VCaP (cell line): ENCODE data around the gene NCK2.
A peak's percentile ranks its signal among the peaks of the same experiment; 100 is the strongest.

Source experiments
- H3K27ac ChIP-seq: fragments of 450-650 bp; 2 replicates; pipeline ENCODE4 v1.5.1; 2017
- TF ChIP-seq, protein P1 (sequence below): fragments of 450-650 bp; conservative IDR thresholded peaks from 2 replicates; pipeline ENCODE4 v1.5.1; 2017; ENCODE audit warnings: mild to moderate bottlenecking, moderate library complexity

The NCK2 gene

DNA sequence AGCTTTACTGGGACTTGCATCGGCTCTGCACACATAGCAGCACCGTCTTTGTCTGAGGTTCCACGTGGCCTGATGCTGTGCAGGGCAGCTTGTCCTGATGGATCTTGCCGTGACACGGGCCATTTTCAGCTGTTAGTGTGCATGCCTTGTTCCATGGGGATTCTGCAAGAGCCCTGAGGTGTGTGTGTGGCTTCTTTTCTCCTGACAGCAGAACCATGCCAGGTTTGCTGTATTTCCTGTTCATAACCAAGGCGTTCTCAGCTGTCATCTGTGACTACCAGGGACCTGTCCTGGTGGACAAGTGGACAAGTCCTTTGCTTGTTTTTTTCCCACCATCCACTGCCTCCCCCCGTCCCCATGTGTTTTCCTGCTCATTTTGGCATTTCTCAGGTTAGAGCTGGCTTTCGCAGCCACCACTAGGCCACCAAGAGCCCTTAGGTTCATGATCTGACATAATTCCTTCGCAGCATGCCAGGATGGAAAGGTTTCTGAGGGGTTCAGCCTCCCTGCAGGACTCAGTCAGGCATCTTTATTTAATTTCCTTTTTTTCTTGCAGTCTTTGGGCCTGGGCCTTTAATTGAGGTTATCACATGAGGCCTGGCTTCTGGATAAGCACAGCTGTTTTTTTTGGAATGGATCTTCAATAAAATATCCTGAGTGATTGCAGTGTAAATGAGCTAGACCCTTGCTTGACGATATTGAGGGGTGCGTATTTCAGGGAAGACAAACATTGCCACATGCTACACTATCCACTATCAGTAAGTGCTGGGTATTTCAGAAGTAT is 139.4 kb downstream of the NCK2 start:
- TF ChIP-seq, protein P1, sequence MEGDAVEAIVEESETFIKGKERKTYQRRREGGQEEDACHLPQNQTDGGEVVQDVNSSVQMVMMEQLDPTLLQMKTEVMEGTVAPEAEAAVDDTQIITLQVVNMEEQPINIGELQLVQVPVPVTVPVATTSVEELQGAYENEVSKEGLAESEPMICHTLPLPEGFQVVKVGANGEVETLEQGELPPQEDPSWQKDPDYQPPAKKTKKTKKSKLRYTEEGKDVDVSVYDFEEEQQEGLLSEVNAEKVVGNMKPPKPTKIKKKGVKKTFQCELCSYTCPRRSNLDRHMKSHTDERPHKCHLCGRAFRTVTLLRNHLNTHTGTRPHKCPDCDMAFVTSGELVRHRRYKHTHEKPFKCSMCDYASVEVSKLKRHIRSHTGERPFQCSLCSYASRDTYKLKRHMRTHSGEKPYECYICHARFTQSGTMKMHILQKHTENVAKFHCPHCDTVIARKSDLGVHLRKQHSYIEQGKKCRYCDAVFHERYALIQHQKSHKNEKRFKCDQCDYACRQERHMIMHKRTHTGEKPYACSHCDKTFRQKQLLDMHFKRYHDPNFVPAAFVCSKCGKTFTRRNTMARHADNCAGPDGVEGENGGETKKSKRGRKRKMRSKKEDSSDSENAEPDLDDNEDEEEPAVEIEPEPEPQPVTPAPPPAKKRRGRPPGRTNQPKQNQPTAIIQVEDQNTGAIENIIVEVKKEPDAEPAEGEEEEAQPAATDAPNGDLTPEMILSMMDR = no peak
- no peak overlapping the region for H3K27ac ChIP-seq

DNA sequence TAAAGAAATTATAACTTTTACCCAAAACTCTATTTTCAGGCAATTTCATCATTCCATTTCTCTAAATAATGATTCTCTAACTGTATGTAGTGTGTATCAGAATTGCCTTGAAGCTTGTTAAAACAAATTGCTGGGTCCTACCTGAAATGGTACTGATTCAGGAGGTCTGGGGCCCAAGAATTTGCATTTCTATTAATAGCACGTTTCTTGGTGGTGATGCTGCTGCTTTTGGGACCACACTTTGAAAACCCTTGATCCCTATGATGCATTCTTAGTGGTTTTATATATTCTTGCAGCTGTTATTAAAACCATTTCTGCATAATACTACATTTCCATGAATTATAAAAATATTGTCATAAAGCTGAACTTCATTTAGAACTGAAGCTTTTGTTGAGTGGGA is 140.7 kb downstream of the NCK2 start:
- TF ChIP-seq, protein P1 = no peak
- H3K27ac ChIP-seq = peak overlapping the region; percentile 56

DNA sequence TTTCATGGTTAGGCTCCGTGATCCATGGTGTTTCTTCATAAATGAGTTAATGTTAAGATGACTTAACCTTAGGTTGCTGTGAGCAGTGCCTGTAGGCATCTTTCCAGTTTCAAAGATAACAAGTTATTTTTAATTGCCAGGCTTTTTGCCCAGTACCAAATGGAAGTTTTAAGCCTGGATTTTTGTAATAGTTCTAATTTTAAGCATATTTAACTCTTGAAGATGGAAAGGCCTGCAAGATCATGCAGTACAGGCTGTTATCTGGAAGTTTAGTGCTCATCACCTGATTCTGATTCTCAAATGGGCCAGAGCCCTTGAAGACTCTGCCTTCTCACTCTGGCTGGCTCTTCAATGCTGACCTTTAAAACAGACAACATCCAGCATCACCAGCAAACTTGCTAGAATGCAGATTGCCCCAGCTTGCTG is 141.3 kb downstream of the NCK2 start:
- peak overlapping the region; percentile 56 for H3K27ac ChIP-seq
- TF ChIP-seq, protein P1 = no peak

DNA sequence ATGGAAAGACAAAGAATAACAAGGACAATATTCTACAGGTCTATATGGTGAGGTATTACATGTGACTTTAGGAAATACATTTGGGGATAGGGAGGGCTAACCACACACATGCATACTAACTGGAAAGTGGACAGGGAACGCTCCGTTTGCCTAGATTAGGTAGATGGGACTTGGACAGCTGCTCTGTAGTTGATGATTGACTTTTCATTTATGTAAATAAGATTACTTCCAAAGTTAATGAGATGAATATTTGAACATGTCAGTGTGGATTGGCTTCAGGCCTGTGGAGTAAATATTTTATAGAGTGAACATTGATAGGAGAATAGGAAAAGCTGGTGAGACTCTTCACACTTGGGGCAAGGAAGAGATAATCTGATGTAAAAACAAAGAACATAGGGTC is 142.0 kb downstream of the NCK2 start:
- TF ChIP-seq, protein P1 = no peak
- peak overlapping the region; percentile 56 for H3K27ac ChIP-seq

DNA sequence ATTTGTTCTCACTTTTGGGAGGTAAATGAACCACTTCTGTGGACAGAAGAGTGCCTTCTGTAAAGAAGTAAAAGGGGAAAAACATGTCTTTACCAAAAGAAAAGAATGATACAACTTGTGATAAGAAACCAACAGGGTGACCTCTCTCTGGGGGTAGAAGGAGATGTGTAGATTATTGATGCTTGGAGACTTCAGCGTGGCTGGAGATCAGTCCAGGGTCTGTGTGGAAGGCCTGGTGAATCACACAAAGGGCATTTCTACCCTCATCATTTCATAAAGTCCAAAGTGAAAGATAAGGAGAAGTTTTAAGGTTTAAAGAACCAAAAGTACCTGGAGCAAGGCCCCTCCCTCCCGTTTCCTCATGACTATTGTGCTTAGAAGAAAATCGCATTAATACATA is 142.5 kb downstream of the NCK2 start:
- H3K27ac ChIP-seq = peak overlapping the region; percentile 56
- TF ChIP-seq, protein P1 = no peak

- TF ChIP-seq, protein P1 = 0 out of 2 replicates have a peak, but pooled peaks have one; percentile 9
- no peak overlapping the region for H3K27ac ChIP-seq
Observed at GRCh38 chr2:105888625-105889024, 143.9 kb downstream of the NCK2 start.

DNA sequence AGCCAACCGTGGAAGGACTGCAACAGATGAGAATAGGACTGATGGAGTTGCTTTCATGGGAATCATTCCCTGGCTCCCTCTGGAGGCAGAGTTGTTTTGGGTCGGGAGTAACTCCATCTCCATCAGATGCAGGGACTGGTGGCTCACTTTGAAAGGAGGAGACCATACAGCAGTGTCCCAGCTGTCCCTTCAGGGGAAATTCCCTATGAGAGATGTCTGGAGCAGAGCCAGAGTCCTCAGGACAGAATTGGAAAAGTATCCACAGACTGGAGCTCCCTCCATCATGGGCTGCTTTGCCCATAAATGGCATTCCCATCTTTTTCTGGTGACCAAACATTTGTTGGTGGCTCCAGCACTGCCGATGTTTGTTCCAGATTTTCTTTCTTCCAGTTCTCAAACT is 144.3 kb downstream of the NCK2 start:
- H3K27ac ChIP-seq = no peak overlapping the region
- TF ChIP-seq, protein P1 = no peak
